Subcutaneous abdominal adipose tissue (tissue), 5 donors: ENCODE data around the gene MYBBP1A.
"Not testable (repeated sequence)": the region's sequence is repeated elsewhere in the genome, so short reads cannot be mapped to it uniquely, and the experiment has no call there.

Source experiments
- H3K27ac ChIP-seq: one replicate; pipeline ENCODE4 v1.7.0; 2013; ENCODE audit warnings: low read depth, mild to moderate bottlenecking, inconsistent platforms, low read length, moderate library complexity
- H3K27me3 ChIP-seq, 5 donors: one replicate each; pipeline ENCODE4 v1.7.0; 2013; ENCODE audit warnings: low read length in 5 of 5, inconsistent platforms in 1 of 5; ENCODE audit not compliant: control insufficient read depth in 5 of 5, insufficient read depth in 4 of 5
- H3K36me3 ChIP-seq, 5 donors: one replicate each; pipeline ENCODE4 v1.7.0; 2013; ENCODE audit warnings: low read length in 5 of 5; ENCODE audit not compliant: control insufficient read depth in 5 of 5, insufficient read depth in 5 of 5
- H3K4me1 ChIP-seq, 5 donors: one replicate each; pipeline ENCODE4 v1.7.0; 2013; ENCODE audit warnings: low read length in 5 of 5, mild to moderate bottlenecking in 3 of 5, moderate library complexity in 1 of 5; ENCODE audit not compliant: control insufficient read depth in 5 of 5, insufficient read depth in 5 of 5
- H3K4me3 ChIP-seq, 5 donors: one replicate each; pipeline ENCODE4 v1.7.0; 2013; ENCODE audit warnings: low read length in 5 of 5, low read depth in 1 of 5
- H3K9ac ChIP-seq, 5 donors: one replicate each; pipeline ENCODE4 v1.7.0; 2013; ENCODE audit warnings: low read length in 5 of 5, mild to moderate bottlenecking in 4 of 5, moderate library complexity in 3 of 5
- H3K9me3 ChIP-seq, 5 donors: one replicate each; pipeline ENCODE4 v1.7.0; 2013; ENCODE audit warnings: low read length in 5 of 5; ENCODE audit not compliant: control insufficient read depth in 5 of 5
- donor health status: healthy.
- donor health status: healthy.
- donor health status: healthy.
- donor health status: healthy.
- donor health status: healthy.

Gene MYBBP1A

DNA sequence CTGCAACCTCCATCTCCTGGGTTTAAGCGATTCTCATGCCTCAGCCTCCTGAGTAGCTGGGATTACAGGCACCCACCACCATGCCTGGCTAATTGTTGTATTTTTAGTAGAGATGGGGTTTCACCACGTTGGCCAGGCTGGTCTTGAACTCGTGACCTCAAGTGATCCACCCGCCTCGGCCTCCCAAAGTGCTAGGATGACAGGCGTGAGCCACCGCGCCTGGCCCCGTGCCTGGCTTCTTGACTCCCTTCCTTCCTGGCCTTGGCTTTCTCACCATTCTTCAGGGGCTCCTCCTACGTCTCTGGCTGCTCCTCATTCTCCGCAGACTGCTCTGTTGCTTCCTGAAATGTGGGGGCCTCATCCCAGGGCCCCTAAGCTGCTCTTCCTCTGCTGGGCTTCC, 34.9 kb upstream of the MYBBP1A start:
- H3K4me1 ChIP-seq, H3K4me3 ChIP-seq, H3K9me3 ChIP-seq, H3K27ac ChIP-seq, H3K9ac ChIP-seq, H3K36me3 ChIP-seq: not testable (repeated sequence)
- peaks cover 7 to 28% (median 17%) of the 10 kb centered on the region in 5 donors for H3K27me3 ChIP-seq

- Histone ChIP-seq H3K36me3 (no peaks in the 10 kb centered on the region), H3K4me3 (no peak overlapping the region), H3K9ac (no peak overlapping the region), H3K27ac (no peak overlapping the region), H3K4me1 (peaks cover 0 to 10% (median 4%) of the 10 kb centered on the region in 5 donors), H3K27me3 (peaks cover 11 to 32% (median 24%) of the 10 kb centered on the region in 5 donors), H3K9me3 (no peaks in the 10 kb centered on the region)
These were observed 33.9 kb upstream of the MYBBP1A start for GRCh38 chr17:4588898-4589625.

- no peak overlapping the region for H3K9ac ChIP-seq
- H3K9me3 ChIP-seq, result no peaks in the 10 kb centered on the region
- peaks cover 14 to 38% (median 31%) of the 10 kb centered on the region in 5 donors for H3K27me3 ChIP-seq
- peaks cover 0 to 16% (median 9%) of the 10 kb centered on the region in 5 donors for H3K4me1 ChIP-seq
- H3K36me3 ChIP-seq, result no peaks in the 10 kb centered on the region
- no peak overlapping the region for H3K27ac ChIP-seq
- no peak overlapping the region for H3K4me3 ChIP-seq
These were observed 33.2 kb upstream of the MYBBP1A start for GRCh38 chr17:4588391-4588790.

- Histone ChIP-seq H3K4me3 (no peak overlapping the region), H3K27me3 (peaks cover 20 to 44% (median 37%) of the 10 kb centered on the region in 5 donors), H3K27ac (no peak overlapping the region), H3K9me3 (no peaks in the 10 kb centered on the region), H3K9ac (no peak overlapping the region), H3K4me1 (peaks cover 0 to 16% (median 9%) of the 10 kb centered on the region in 5 donors), H3K36me3 (no peaks in the 10 kb centered on the region)
These were observed 32.6 kb upstream of the MYBBP1A start for GRCh38 chr17:4587803-4588202.

DNA sequence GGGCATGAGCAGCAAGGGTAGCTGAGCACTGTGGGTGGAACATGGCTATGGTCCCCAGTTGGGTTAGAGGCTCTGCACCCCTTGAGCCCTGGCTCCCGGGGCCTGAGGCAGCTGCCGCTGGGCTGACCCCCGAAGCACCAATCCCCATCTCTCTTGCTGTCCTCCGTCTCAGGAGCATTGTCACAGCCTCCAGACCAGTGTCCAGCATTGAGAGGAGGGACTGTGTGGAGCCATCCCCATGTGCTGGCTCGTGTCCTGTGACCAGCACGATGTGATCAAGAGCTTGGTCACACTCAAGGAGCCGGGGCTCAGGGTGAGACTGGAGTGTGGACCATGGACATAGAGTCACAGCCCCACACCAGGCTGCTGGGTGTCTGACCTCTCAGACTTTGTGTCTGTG, 32.0 kb upstream of the MYBBP1A start:
- Histone ChIP-seq H3K4me3 (no peak overlapping the region), H3K36me3 (no peaks in the 10 kb centered on the region), H3K27me3 (peaks cover 25 to 47% (median 43%) of the 10 kb centered on the region in 5 donors), H3K4me1 (peaks cover 0 to 16% (median 9%) of the 10 kb centered on the region in 5 donors), H3K27ac (no peak overlapping the region), H3K9ac (no peak overlapping the region), H3K9me3 (no peaks in the 10 kb centered on the region)

- Histone ChIP-seq H3K27ac (no peak overlapping the region), H3K9me3 (no peaks in the 10 kb centered on the region), H3K4me1 (peaks cover 0 to 16% (median 9%) of the 10 kb centered on the region in 5 donors), H3K9ac (no peak overlapping the region), H3K4me3 (no peak overlapping the region), H3K36me3 (no peaks in the 10 kb centered on the region), H3K27me3 (peaks cover 20 to 54% (median 48%) of the 10 kb centered on the region in 5 donors)
These were observed 30.9 kb upstream of the MYBBP1A start for GRCh38 chr17:4586043-4586442.

DNA sequence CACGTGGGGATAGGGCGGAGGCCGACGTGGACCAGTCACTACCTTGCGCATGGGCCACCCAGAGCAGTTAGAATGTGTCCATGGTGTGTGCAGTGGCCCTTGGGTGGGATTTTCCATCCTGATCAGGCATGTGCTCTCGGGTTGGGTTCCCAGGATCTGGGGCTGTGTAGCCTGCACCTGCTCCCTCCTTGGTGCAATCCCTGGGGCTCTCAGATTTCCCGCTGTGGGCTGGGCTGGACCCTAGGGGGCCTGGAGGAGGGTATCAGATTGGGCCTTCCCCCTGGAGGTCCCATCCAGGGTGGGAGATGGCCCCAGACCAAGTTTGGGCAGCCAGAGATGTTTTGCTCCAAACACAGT, 30.4 kb upstream of the MYBBP1A start:
- no peak overlapping the region for H3K4me3 ChIP-seq
- H3K27ac ChIP-seq, result no peak overlapping the region
- no peak overlapping the region for H3K9ac ChIP-seq
- H3K27me3 ChIP-seq, result peaks cover 20 to 55% (median 46%) of the 10 kb centered on the region in 5 donors
- peaks cover 0 to 16% (median 9%) of the 10 kb centered on the region in 5 donors for H3K4me1 ChIP-seq
- no peaks in the 10 kb centered on the region for H3K36me3 ChIP-seq
- H3K9me3 ChIP-seq, result no peaks in the 10 kb centered on the region

GRCh38 chr17:4584917-4585637, 29.9 kb upstream of the MYBBP1A start:
- Histone ChIP-seq H3K9me3 (no peaks in the 10 kb centered on the region), H3K9ac (no peak overlapping the region), H3K36me3 (no peaks in the 10 kb centered on the region), H3K4me1 (peaks cover 0 to 16% (median 9%) of the 10 kb centered on the region in 5 donors), H3K27me3 (peaks cover 20 to 56% (median 46%) of the 10 kb centered on the region in 5 donors), H3K27ac (no peak overlapping the region), H3K4me3 (peak overlapping the region in 2 of 5 donors; percentile 55 to 61)

DNA sequence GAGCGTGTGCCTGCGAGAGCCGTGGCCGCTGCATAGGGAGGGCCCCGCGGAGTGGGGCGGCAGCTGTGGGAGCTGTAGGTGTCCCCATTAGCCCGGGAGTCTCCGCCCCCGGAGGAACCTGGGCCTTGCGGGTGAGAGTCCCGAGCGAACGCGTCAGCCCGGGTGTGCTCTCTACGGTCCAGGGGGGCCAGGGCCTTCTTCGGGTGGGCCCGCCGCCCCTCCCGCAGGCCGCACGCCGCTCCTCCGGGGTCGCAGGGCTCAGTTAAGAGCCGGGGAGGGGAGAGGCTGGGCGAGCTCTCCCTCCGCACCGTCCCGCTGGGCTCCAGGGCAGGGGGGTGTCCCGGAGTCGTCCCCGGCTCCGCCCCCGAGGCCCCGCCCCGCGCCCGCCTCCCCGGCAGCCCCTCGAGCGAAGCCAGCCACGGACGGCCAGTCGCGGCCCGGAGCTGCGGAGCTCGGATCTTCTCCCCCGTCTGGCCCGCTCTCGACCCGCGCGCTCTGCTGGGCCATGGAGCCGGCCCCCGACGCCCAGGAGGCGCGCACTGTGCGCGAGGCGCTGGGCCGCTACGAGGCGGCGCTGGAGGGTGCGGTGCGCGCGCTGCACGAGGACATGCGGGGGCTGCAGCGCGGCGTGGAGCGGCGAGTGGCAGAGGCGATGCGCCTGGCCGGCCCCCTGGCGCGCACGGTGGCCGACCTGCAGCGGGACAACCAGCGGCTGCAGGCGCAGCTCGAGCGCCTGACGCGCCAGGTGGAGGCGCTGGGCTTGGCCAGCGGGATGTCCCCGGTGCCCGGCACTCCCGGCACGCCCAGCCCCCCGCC, 29.1 kb upstream of the MYBBP1A start, which contains the start of gene SMTNL2:
TSS of gene SMTNL2 (plus strand) at position 429 of the 816 bp plus-strand sequence. CDS start at position 506, 77 bp downstream.
- H3K9me3 ChIP-seq, result no peaks in the 10 kb centered on the region
- H3K4me1 ChIP-seq, result peaks cover 0 to 16% (median 9%) of the 10 kb centered on the region in 5 donors
- no peaks in the 10 kb centered on the region for H3K36me3 ChIP-seq
- peaks cover 20 to 56% (median 54%) of the 10 kb centered on the region in 5 donors for H3K27me3 ChIP-seq
- H3K27ac ChIP-seq, result no peak within 1 kb of the TSS
- H3K9ac ChIP-seq, result no peak within 1 kb of the TSS
- H3K4me3 ChIP-seq, result peak within 1 kb of the TSS in 3 of 5 donors; percentile 40 to 61 (median 55)
